DMS 273 (cell line): ENCODE data around the gene ATP5MK.
A peak's percentile ranks its signal among the peaks of the same experiment; 100 is the strongest.
"Not testable (repeated sequence)": the region's sequence is repeated elsewhere in the genome, so short reads cannot be mapped to it uniquely, and the experiment has no call there.

Experiments used
- DNase-seq: peaks from one replicate; lab custom pipeline; 2025; ENCODE audit not compliant: unreplicated experiment; lab: John Stamatoyannopoulos, UW

The ATP5MK gene

GRCh38 chr10:103397191-103397825 lies 1.0 kb upstream of the ATP5MK start:
- peak; percentile 27 for DNase-seq

- peak; percentile 28 for DNase-seq
Observed at GRCh38 chr10:103396789-103397087, 463 bp upstream of the ATP5MK start.

GRCh38 chr10:103395754-103396066 lies 565 bp downstream of the ATP5MK start:
- DNase-seq: peak; percentile 30

- DNase-seq: no peak
Observed at GRCh38 chr10:103394180-103394579, 2.1 kb downstream of the ATP5MK start.

- no peak for DNase-seq
Observed at GRCh38 chr10:103382769-103383168, 13.5 kb downstream of the ATP5MK start.

DNA sequence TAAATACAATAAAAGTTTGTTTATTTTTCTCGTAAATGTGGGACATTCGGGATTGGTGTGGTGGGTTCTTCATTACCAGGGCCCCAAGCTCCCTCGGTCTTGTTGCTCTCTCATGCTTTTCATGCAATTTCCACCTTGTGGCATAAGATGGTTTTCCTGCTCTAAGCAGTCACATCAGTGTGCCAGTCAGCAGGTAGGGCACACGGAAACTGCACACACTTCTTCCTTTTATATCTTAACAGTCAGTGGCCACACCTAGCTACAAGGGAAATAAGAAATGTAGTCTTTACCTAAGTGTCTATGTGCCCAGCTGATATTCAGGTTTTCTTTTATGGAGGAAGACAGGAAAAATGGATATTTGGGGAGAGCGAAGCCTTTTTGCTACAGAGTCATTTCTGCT lies 22.0 kb downstream of the ATP5MK start:
- no peak for DNase-seq

DNA sequence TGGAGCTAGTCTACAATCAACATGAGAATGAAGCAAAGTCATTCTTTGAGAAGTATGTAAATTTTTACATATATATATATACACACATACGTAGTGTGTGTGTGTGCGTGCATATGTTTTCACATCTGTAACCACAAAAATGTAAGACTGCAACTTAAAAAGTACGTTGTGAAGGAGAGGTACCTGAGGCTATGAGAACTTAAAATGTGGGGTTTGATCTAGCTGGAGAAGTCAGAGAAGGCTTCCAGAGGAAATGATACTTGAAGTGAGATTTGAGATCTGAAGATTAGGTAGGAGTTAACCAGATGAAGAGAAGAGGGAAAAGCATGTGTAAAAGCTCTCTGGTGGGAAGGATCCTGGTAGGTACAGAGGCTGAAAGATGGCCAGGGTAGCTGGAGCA lies 22.7 kb downstream of the ATP5MK start:
- DNase-seq: no peak

GRCh38 chr10:103367782-103368518 lies 28.3 kb downstream of the ATP5MK start, which contains the start of gene TAF5:
Gene TAF5 (plus strand): TSS chr10:103367976. CDS start chr10:103367990, 14 bp downstream.
- peak; percentile 97 for DNase-seq

- peak; percentile 63 for DNase-seq
Observed at GRCh38 chr10:103367379-103367781, 28.9 kb downstream of the ATP5MK start.

DNA sequence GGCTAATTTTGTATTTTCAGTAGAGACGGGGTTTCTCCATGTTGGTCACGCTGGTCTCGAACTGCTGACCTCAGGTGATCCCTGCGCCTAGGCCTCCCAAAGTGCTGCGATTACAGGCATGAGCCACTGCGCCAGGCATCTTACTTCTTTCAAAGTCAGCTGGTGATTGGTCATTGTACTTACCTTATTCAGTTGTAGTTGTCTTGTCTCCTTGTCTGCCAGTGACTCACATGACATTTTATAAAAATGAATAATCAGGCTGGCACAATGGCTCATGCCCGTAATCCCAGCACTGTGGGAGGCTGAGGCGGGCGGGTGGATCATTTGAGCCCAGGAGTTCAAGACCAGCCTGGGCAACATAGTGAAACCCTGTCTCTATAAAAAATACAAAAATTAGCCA lies 35.5 kb downstream of the ATP5MK start:
- not testable (repeated sequence) for DNase-seq

- DNase-seq: not testable (repeated sequence)
Observed at GRCh38 chr10:103359493-103359892, 36.8 kb downstream of the ATP5MK start.

- no peak for DNase-seq
Observed at GRCh38 chr10:103355906-103356599, 40.2 kb downstream of the ATP5MK start.

GRCh38 chr10:103354567-103354966 lies 41.7 kb downstream of the ATP5MK start:
- DNase-seq: not testable (repeated sequence)

GRCh38 chr10:103353281-103353680 lies 43.0 kb downstream of the ATP5MK start:
- no peak for DNase-seq

- DNase-seq: peak; percentile 91
Observed at GRCh38 chr10:103350517-103351260, 45.6 kb downstream of the ATP5MK start, which contains the start of gene PCGF6. Gene PCGF6 (minus strand): TSS chr10:103351140. CDS start chr10:103351066, 74 bp downstream.

GRCh38 chr10:103350175-103350516 lies 46.1 kb downstream of the ATP5MK start:
- DNase-seq: peak; percentile 37
